HG02763 (cell line): ENCODE results near the gene OPCML.

Source experiments
- ATAC-seq: cut with Tn5 transposase; IDR thresholded peaks from one replicate; pipeline ENCODE4 v1.9.1; 2021; ENCODE audit warnings: mild to moderate bottlenecking, moderate library complexity; ENCODE audit not compliant: unreplicated experiment

Gene OPCML

GRCh38 chr11:132873841-132874240 lies 658.5 kb downstream of the OPCML start:
- ATAC-seq: no peak

- ATAC-seq: no peak
Measured at GRCh38 chr11:132872211-132872610, 660.1 kb downstream of the OPCML start.

- no peak for ATAC-seq
Measured at GRCh38 chr11:132866783-132867545, 665.3 kb downstream of the OPCML start.

- no peak for ATAC-seq
Measured at GRCh38 chr11:132865623-132866022, 666.7 kb downstream of the OPCML start.

GRCh38 chr11:132864811-132865576 lies 667.3 kb downstream of the OPCML start:
- ATAC-seq: no peak

GRCh38 chr11:132862933-132863332 lies 669.4 kb downstream of the OPCML start:
- no peak for ATAC-seq

- no peak for ATAC-seq
Measured at GRCh38 chr11:132862137-132862536, 670.2 kb downstream of the OPCML start.

- no peak for ATAC-seq
Measured at GRCh38 chr11:132859306-132859705, 673.0 kb downstream of the OPCML start.

GRCh38 chr11:132858223-132858622 lies 674.1 kb downstream of the OPCML start:
- no peak for ATAC-seq

GRCh38 chr11:132856032-132856431 lies 676.3 kb downstream of the OPCML start:
- no peak for ATAC-seq

GRCh38 chr11:132855516-132855915 lies 676.8 kb downstream of the OPCML start:
- no peak for ATAC-seq

GRCh38 chr11:132853886-132854285 lies 678.4 kb downstream of the OPCML start:
- ATAC-seq: no peak

GRCh38 chr11:132852361-132852760 lies 679.9 kb downstream of the OPCML start:
- ATAC-seq: no peak

GRCh38 chr11:132851247-132851646 lies 681.1 kb downstream of the OPCML start:
- no peak for ATAC-seq

GRCh38 chr11:132850266-132850665 lies 682.0 kb downstream of the OPCML start:
- no peak for ATAC-seq

- ATAC-seq: no peak
Measured at GRCh38 chr11:132848336-132848735, 684.0 kb downstream of the OPCML start.

GRCh38 chr11:132846075-132846474 lies 686.2 kb downstream of the OPCML start:
- no peak for ATAC-seq

GRCh38 chr11:132844956-132845696 lies 687.2 kb downstream of the OPCML start:
- ATAC-seq: no peak

- ATAC-seq: no peak
Measured at GRCh38 chr11:132840660-132841059, 691.6 kb downstream of the OPCML start.

GRCh38 chr11:132840191-132840590 lies 692.1 kb downstream of the OPCML start:
- no peak for ATAC-seq

- no peak for ATAC-seq
Measured at GRCh38 chr11:132839236-132839945, 692.9 kb downstream of the OPCML start.
